ENCODE data around the gene MRPL55.

- TF ChIP-seq POLR2A (IDR thresholded peaks at IDR 0.05; ENCODE audit: low read length) (no peak), GATA1 (IDR thresholded peaks at IDR 0.05; ENCODE audit: low read depth, low read length) (no peak)
These were observed 34.0 kb downstream of the MRPL55 start for GRCh38 chr1:228074954-228075730.
